GM23248 (cell line): ENCODE results near the gene TMEM63C.

Source experiments
- EZH2 ChIP-seq: fragments of 200-600 bp; sonication (generic); IDR thresholded peaks from 2 replicates; pipeline ENCODE4 v1.6.1; 2018; ENCODE audit warnings: antibody characterized with exemption, mild to moderate bottlenecking; ENCODE audit not compliant: insufficient read depth, poor library complexity, severe bottlenecking
- EZH2phosphoT487 ChIP-seq: fragments of 200-600 bp; sonication (generic); IDR thresholded peaks from 2 replicates; pipeline ENCODE4 v1.6.1; 2018; ENCODE audit warnings: antibody characterized with exemption, moderate library complexity, mild to moderate bottlenecking, low read depth; ENCODE audit not compliant: insufficient read depth

- TF ChIP-seq EZH2: no peak
- no peak for TF ChIP-seq EZH2phosphoT487
Observed at GRCh38 chr14:77257700-77258099, 76.1 kb downstream of the TMEM63C start.
